Measurements from ENCODE around the gene TBR1.

TBR1 gene

GRCh38 chr2:161374446-161374845 is 41.7 kb upstream of the TBR1 start:
- Mint-ChIP-seq H3K27me3 (ENCODE audit: low read depth, poor library complexity) (no peaks in the 10 kb centered on the region), H3K9me3 (no peaks in the 10 kb centered on the region), H3K36me3 (ENCODE audit: low read depth) (peaks cover 16% of the 10 kb centered on the region), H3K27ac (no peak overlapping the region), H3K4me1 (no peaks in the 10 kb centered on the region), H3K4me3 (no peak overlapping the region)
- TF ChIP-seq CTCF (IDR thresholded peaks at IDR 0.05): no peak
- no peak for DNase-seq

- no peaks in the 10 kb centered on the region for H3K36me3 Mint-ChIP-seq (ENCODE audit: low read depth)
- H3K9me3 Mint-ChIP-seq: no peaks in the 10 kb centered on the region
- no peak for DNase-seq
- no peaks in the 10 kb centered on the region for H3K4me1 Mint-ChIP-seq
- TF ChIP-seq CTCF (IDR thresholded peaks at IDR 0.05): no peak
- H3K27ac Mint-ChIP-seq: no peak overlapping the region
- H3K4me3 Mint-ChIP-seq: no peak overlapping the region
- H3K27me3 Mint-ChIP-seq (ENCODE audit: low read depth, poor library complexity): no peaks in the 10 kb centered on the region
Measured at GRCh38 chr2:161379740-161380139, 36.4 kb upstream of the TBR1 start.

- Mint-ChIP-seq H3K27me3 (ENCODE audit: low read depth, poor library complexity) (no peaks in the 10 kb centered on the region), H3K4me1 (no peaks in the 10 kb centered on the region), H3K4me3 (no peak overlapping the region), H3K9me3 (no peaks in the 10 kb centered on the region), H3K36me3 (ENCODE audit: low read depth) (no peaks in the 10 kb centered on the region), H3K27ac (no peak overlapping the region)
- DNase-seq: no peak
- TF ChIP-seq CTCF (IDR thresholded peaks at IDR 0.05): no peak
Measured at GRCh38 chr2:161381546-161381945, 34.6 kb upstream of the TBR1 start.

GRCh38 chr2:161382747-161383146 is 33.4 kb upstream of the TBR1 start:
- H3K27ac Mint-ChIP-seq: no peak overlapping the region
- no peaks in the 10 kb centered on the region for H3K27me3 Mint-ChIP-seq (ENCODE audit: low read depth, poor library complexity)
- no peak for TF ChIP-seq CTCF (IDR thresholded peaks at IDR 0.05)
- no peak overlapping the region for H3K4me3 Mint-ChIP-seq
- no peaks in the 10 kb centered on the region for H3K36me3 Mint-ChIP-seq (ENCODE audit: low read depth)
- H3K4me1 Mint-ChIP-seq: no peaks in the 10 kb centered on the region
- H3K9me3 Mint-ChIP-seq: no peaks in the 10 kb centered on the region
- DNase-seq: no peak

GRCh38 chr2:161384864-161385263 is 31.2 kb upstream of the TBR1 start:
- no peak overlapping the region for H3K4me3 Mint-ChIP-seq
- TF ChIP-seq CTCF (IDR thresholded peaks at IDR 0.05): no peak
- H3K4me1 Mint-ChIP-seq: no peaks in the 10 kb centered on the region
- no peaks in the 10 kb centered on the region for H3K27me3 Mint-ChIP-seq (ENCODE audit: low read depth, poor library complexity)
- no peak for DNase-seq
- H3K27ac Mint-ChIP-seq: no peak overlapping the region
- H3K36me3 Mint-ChIP-seq (ENCODE audit: low read depth): peaks cover 1% of the 10 kb centered on the region
- H3K9me3 Mint-ChIP-seq: no peaks in the 10 kb centered on the region

- DNase-seq: no peak
- H3K9me3 Mint-ChIP-seq: no peaks in the 10 kb centered on the region
Measured at GRCh38 chr2:161386228-161386824, 29.8 kb upstream of the TBR1 start.

More at GRCh38 chr2:161386228-161386824, 29.8 kb upstream of the TBR1 start:
- H3K27ac Mint-ChIP-seq: no peak overlapping the region
- no peaks in the 10 kb centered on the region for H3K27me3 Mint-ChIP-seq (ENCODE audit: low read depth, poor library complexity)
- no peaks in the 10 kb centered on the region for H3K4me1 Mint-ChIP-seq
- H3K4me3 Mint-ChIP-seq: no peak overlapping the region
- H3K36me3 Mint-ChIP-seq (ENCODE audit: low read depth): peaks cover 7% of the 10 kb centered on the region
- TF ChIP-seq CTCF (IDR thresholded peaks at IDR 0.05): no peak
